Left colon (tissue), 2 donors: ENCODE measurements around the gene NRARP. TPM values are rescaled to one million over a fixed set of nuclear protein-coding genes. Genes with fewer than 3 reads are reported as not detected.

ENCODE experiments used
- ATAC-seq: fragments of 200-7000 bp; cut with Tn5 transposase; one replicate; pipeline ENCODE4 v1.9.1; 2020; ENCODE audit warnings: mild to moderate bottlenecking, moderate library complexity
- DNase-seq, 2 donors: peaks; one replicate each; pipeline ENCODE4 v3.0.0-alpha.2; 2020
- intact Hi-C, 2 donors: fragments of 100-400 bp; cut with DNase I in 1 of 2; cut with micrococcal nuclease in 1 of 2; formaldehyde crosslinking; loops; one replicate each; pipeline versions ENCODE4 v1.11.2 to v1.14.0; 2022; cut with DNase I, micrococcal nuclease
- total RNA-seq, 2 donors: library from RNA; stranded (reverse); fragmentation: NEBNext Ultra II Directional; extraction: Animal tissue kit (Norgen Biotek cat#: 25700); gene quantifications; one replicate each; pipeline ENCODE4 v1.2.1, GENCODE V29; 2021
- donor health status: DM: no; HTN: no; CAD: no.
- donor health status: DM: yes; HTN: yes; CAD: no.

The NRARP gene
- total RNA-seq, 2 donors from 2014 or later: 163 to 181 TPM

DNA sequence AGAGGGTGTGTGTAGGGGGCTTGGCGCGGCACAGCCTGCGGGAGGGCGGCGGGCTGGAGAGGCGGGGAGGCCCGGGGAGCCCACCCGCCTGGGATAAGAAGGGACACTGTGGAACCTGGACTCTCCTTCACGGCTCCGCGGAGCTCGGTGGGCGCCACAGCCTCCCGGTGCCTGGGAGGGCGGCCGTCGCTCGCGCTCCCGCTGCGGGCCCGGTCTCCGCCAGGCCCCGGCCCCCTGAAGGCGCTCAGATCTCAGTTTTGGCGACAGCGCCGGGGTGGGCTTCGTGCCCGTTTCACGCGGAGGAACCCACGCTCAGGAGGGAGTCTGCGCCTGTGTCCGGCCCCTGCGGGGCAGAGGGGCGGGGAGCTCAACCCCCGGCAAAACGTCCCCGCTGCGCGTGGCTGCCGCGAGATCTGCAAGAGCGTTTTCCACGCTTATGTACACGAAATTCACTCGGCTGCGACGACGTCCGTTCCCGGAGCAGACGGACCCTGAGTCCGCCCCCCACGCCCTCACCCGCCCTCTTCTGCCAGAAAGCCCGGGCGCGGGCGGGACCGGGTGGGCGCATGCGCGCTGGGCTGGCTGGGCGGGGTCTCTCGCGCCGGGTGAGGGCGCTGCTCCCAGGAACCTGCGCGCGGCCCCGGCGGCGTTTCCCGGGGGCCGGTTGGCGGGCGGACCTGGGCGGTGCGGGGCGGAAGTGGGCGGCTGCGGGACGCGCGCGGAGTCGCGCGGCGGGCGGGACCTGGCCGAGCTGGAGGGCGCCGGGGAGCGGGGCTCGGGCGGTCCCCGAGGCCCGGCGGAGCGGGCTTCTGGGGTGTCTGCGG, 47.2 kb downstream of the NRARP start, which contains the start of gene NELFB:
NELFB (plus strand) TSS at position 704 of the 824 bp plus-strand sequence.
- ATAC-seq: peak; percentile 84
- intact Hi-C loops: no loop called here

DNA sequence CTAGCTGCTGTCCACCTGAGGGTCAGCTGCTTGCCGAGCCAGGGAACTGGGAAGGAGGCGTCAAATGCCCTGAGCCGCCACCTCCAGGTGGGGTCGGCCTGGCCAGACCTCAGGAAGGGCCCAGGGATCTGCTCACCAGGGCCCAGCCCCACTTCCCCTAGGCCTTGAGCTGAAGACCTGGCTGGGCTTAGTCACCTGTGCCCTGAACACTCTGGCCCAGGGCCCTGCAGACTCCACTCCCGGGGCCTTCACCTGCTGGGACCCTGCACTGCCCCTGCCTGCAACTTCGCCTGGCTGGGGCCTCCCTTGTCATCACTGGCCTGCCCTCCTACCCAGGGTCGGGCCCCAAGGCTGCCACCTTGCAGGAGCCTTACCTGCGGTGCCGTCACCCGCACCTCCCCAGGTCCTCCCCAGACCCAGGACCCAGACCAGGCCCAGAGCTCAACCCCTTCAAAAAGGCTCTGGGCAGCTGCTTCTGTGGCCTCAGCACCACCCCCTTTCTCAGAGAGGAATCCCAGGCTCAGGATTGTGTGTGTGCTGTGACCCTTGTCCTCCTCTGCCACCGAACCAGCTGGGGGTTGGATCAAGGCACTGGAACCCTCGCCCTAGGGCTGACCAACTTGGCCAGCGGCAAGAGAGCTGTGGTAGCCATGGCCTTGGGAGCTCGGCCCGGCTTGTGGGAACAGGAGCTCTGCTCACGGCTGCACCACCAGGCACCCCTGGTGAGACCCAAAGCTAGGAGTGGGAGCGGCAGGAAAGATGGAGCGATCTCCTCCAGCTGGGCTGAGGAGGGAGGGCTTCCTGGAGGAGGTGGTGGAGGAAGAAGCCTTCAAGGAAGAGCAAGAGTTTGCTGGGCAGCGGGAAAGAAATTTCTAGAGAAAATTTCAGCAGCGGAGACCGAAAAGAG, 48.1 kb downstream of the NRARP start:
- intact Hi-C loops: no loop called here
- peak; percentile 49 for ATAC-seq
- DNase-seq: no peak

More for the DNA sequence above, 47.2 kb downstream of the NRARP start, which contains the start of gene NELFB:
- DNase-seq: peak; percentile 90 to 96

DNA sequence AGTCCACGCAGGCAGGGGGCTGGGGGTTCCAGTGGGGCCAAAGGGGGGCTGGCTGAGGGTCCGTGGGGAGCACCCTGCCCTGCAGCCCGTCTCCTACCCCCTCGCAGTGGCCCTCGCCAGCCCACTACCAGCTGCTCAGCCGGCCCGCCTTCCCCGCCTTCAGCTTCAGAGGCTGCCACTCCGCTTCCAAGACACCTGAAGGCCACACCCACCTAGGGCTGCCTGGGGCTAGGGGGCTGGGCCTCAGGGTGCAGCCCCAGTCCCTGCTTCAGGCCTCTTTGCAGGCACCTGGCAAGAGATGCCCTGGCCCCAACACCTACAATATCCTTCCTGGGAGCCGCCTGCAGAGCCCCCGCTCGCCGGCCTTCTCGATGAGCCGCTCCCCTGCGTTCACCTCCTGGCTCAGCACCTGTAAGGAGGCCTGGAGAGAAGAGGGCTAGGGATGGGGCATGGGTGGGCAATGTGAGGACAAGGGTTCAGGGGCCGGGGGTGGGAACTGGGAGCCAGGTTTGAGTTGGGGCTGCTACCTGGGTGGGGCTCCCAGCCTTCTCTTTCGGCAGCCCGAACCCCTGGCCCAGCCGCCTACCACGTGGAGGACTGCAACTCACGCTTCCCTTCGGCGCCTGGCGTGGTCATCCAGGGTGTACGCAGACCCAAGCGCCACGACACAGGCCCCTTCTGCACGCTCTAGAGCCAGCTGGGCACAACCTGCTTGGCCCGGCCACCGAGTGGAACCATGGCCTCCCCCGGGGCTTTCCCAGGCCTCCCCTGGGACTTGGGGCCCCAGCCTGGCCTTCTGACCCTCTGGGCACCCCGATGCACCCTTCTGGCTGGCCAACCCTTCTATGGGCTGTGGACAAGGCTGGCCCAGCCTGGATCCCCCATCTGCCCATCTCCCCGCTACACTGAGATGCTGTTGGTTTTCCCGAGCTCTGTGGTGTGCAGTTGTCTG, 49.2 kb downstream of the NRARP start:
- DNase-seq (peak in 1 of 2 donors; percentile 52), ATAC-seq (peak; percentile 36)
- intact Hi-C loops: no loop called here

DNA sequence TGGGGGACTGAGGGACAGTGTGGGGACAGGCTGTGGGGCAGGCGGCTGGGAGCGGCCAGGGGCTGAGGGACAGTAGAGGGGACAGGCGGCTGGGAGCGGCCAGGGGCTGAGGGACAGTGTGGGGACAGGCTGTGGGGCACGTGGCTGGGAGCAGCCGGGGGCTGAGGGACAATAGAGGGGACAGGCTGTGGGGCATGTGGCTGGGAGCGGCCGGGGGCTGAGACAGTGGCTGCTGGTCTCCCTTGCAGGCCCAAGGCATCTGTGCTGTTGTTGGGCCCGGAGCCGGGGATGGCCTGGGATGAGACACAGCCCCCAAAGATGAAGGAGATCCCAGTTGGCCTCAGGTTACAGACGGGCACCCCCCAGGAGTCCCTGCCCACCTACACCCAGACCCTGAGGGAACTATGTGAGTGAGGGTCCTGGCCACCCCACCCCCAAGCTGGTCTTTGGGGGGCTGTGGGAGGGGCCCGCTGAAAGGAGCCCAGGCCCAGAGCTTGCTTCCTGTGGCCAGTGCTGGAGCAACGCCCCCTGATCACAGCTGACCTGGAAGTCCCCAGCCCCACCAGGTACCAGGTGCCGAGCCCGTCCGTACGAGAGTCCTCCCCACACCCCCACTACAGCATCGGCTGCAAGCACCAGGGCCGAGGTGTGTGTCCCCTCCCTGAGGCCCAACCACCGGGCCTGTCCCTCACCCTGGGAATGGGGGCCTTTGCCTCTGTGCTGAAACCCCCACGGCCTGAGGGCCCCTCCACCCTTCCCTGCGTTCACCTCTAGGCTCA, 50.4 kb downstream of the NRARP start:
- ATAC-seq: no peak
- intact Hi-C loops: no loop called here
- DNase-seq: no peak

GRCh38 chr9:137251194-137251461, 50.9 kb downstream of the NRARP start, which contains the start of gene STPG3:
STPG3 (plus strand) TSS chr9:137251286; CDS start chr9:137251287, 1 bp downstream.
- DNase-seq: no peak
- no peak for ATAC-seq
- intact Hi-C loops: no loop called here

DNA sequence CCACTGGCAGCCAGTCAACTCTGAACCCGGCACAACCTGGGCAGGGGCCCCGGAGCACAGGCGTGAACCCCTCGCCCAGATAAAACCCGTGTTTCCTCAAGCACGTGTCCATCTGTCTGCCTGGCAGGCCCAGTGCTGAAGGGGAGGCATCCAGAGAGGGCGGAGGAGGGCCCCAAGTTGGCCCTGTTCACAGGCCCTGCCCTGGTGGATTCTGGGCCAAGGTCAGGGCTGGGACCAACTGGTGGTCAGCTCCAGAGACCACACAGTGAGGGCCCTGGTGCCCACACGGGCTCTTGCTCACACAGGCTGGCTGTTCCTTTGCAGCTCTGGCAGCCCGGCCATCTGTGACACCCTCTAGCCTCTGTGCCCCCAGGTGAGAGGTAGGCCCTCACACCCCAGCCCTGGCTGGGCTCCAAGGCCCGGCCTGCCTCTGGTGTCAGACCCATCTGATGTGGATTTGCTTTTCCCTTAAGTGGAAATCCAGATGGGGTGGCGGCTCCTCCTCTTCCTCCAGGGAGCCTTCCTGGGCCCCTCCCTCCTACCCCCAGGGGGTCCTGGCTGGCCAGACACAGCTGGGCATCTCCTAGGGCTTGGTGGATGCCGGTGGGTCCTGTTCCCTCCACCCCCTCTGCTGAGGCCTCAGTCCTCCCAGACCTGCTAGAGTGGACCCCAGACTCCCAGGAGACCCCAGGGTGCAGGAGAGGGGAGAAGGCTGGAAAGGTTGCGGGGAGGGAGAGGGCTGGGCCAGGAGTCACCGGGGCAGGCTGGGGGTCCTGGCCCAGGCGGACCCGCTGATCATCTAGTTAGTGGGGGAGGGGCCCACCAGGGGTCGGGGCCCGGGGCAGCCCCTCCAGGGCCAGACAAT, 51.5 kb downstream of the NRARP start:
- ATAC-seq: no peak
- intact Hi-C loops: no loop called here
- DNase-seq: no peak

Other genes with a start within 250 kb of the NRARP start
- gene ENTPD2, start 248.2 kb downstream of the NRARP start, total RNA-seq: 10 to 100 TPM; 25.0 to 26.3 TPM
- 10 to 100 TPM; 10.3 to 16.8 TPM for gene SAPCD2, start 231.7 kb downstream of the NRARP start, total RNA-seq
- gene UAP1L1, start 224.8 kb downstream of the NRARP start, total RNA-seq: 10 to 100 TPM; 13.0 to 18.2 TPM
- 10 to 100 TPM; 50.0 to 53.5 TPM for gene MAN1B1, start 215.3 kb downstream of the NRARP start, total RNA-seq
- 10 to 100 TPM; 53.1 to 66.0 TPM for gene DPP7, start 187.5 kb downstream of the NRARP start, total RNA-seq
- gene GRIN1, start 163.1 kb downstream of the NRARP start, total RNA-seq: under 1 TPM; 0.46 to 0.47 TPM
- gene LRRC26, start 132.2 kb downstream of the NRARP start, total RNA-seq: 10 to 100 TPM; 70.0 to 95.7 TPM
- under 1 TPM; 0.67 to 0.70 TPM for gene TMEM210, start 130.2 kb downstream of the NRARP start, total RNA-seq
- gene ANAPC2, start 113.7 kb downstream of the NRARP start, total RNA-seq: 10 to 100 TPM; 50.6 to 64.1 TPM
- gene SSNA1, start 113.6 kb downstream of the NRARP start, total RNA-seq: 10 to 100 TPM; 56.7 to 68.8 TPM
- 100 to 1,000 TPM; 134 to 154 TPM for gene TPRN, start 101.5 kb downstream of the NRARP start, total RNA-seq
- gene TMEM203, start 96.6 kb downstream of the NRARP start, total RNA-seq: 10 to 100 TPM; 36.2 to 40.0 TPM
- gene NDOR1, start 96.6 kb downstream of the NRARP start, total RNA-seq: 10 to 100 TPM; 12.1 to 18.8 TPM
- 1 to 10 TPM; 5.1 to 9.7 TPM for gene RNF208, start 80.0 kb downstream of the NRARP start, total RNA-seq
- under 1 TPM; 0.43 to 0.47 TPM for gene CYSRT1, start 77.1 kb downstream of the NRARP start, total RNA-seq
- gene RNF224, start 74.8 kb downstream of the NRARP start, total RNA-seq: not detected
- not detected for gene SLC34A3, start 71.4 kb downstream of the NRARP start, total RNA-seq
- 100 to 1,000 TPM; 353 to 486 TPM for gene TUBB4B, start 61.0 kb downstream of the NRARP start, total RNA-seq
- not detected for gene STPG3, start 51.0 kb downstream of the NRARP start, total RNA-seq
- gene NELFB, start 46.9 kb downstream of the NRARP start, total RNA-seq: 10 to 100 TPM; 61.6 to 70.3 TPM
- gene TOR4A, start 24.5 kb downstream of the NRARP start, total RNA-seq: 10 to 100 TPM; 59.3 to 60.8 TPM
- 10 to 100 TPM; 44.1 to 57.3 TPM for gene EXD3, start 120.9 kb upstream of the NRARP start, total RNA-seq
- 10 to 100 TPM; 33.3 to 42.6 TPM for gene NOXA1, start 121.1 kb upstream of the NRARP start, total RNA-seq
- gene ENTPD8, start 139.1 kb upstream of the NRARP start, total RNA-seq: 100 to 1,000 TPM; 108 to 120 TPM
- 10 to 100 TPM; 39.9 to 52.0 TPM for gene NSMF, start 157.1 kb upstream of the NRARP start, total RNA-seq
- gene PNPLA7, start 248.1 kb upstream of the NRARP start, total RNA-seq: 10 to 100 TPM; 18.4 to 22.4 TPM
- gene MRPL41, start 249.6 kb upstream of the NRARP start, total RNA-seq: 100 to 1,000 TPM; 109 to 136 TPM